ENCODE measurements around the gene HNRNPA1L2.

GRCh38 chr13:52652980-52653303 is 10.7 kb downstream of the HNRNPA1L2 start:
- TF ChIP-seq ZNF274 (IDR thresholded peaks at IDR 0.05; ENCODE audit: low read depth, low read length) (no peak), YY1 (IDR thresholded peaks at IDR 0.05; ENCODE audit: insufficient read depth, insufficient read length) (no peak), SUZ12 (IDR thresholded peaks at IDR 0.05; ENCODE audit: extremely low read depth, insufficient read depth, insufficient read length) (no peak)

Measured in NT2/D1 (cell line).